Stimulated activated CD4-positive, alpha-beta T cell treated with anti-CD3 and anti-CD28 coated beads, Interleukin-12 subunit alpha, Interleukin-12 subunit beta, amount 100 ng/mL, for 24 hours (primary cell): ENCODE measurements around the gene SMU1.
A peak's percentile ranks its signal among the peaks of the same experiment; 100 is the strongest.

Source experiments
- DNase-seq, 2 experiments: peaks; one replicate each; pipeline ENCODE4 v3.0.0-alpha.2; 2020; ENCODE audit warnings: low read depth in 2 of 2

The SMU1 gene

GRCh38 chr9:33076046-33077004 lies at the start of gene SMU1:
Gene SMU1, minus strand, starts transcription at chr9:33076674. Its CDS starts 66 bp downstream, at chr9:33076608.
- DNase-seq = peak; percentile 88 to 92

- DNase-seq = no peak
Observed at GRCh38 chr9:33125461-33125860, 49.0 kb upstream of the SMU1 start.

- DNase-seq = no peak
Observed at GRCh38 chr9:33124751-33125381, 48.4 kb upstream of the SMU1 start.

GRCh38 chr9:33124046-33124445 lies 47.6 kb upstream of the SMU1 start:
- no peak for DNase-seq

- DNase-seq = no peak
Observed at GRCh38 chr9:33123407-33124031, 47.0 kb upstream of the SMU1 start.

GRCh38 chr9:33120620-33121019 lies 44.1 kb upstream of the SMU1 start:
- DNase-seq = no peak

GRCh38 chr9:33117796-33118195 lies 41.3 kb upstream of the SMU1 start:
- no peak for DNase-seq

GRCh38 chr9:33117306-33117705 lies 40.8 kb upstream of the SMU1 start:
- DNase-seq = no peak

GRCh38 chr9:33116860-33117259 lies 40.4 kb upstream of the SMU1 start:
- DNase-seq = no peak

GRCh38 chr9:33114746-33115145 lies 38.3 kb upstream of the SMU1 start:
- DNase-seq = no peak

GRCh38 chr9:33113799-33114547 lies 37.5 kb upstream of the SMU1 start:
- DNase-seq = no peak

- DNase-seq = no peak
Observed at GRCh38 chr9:33112094-33112493, 35.6 kb upstream of the SMU1 start.

- no peak for DNase-seq
Observed at GRCh38 chr9:33111631-33112030, 35.2 kb upstream of the SMU1 start.

GRCh38 chr9:33110686-33111085 lies 34.2 kb upstream of the SMU1 start:
- no peak for DNase-seq

GRCh38 chr9:33109850-33110595 lies 33.5 kb upstream of the SMU1 start:
- no peak for DNase-seq

- DNase-seq = no peak
Observed at GRCh38 chr9:33109097-33109496, 32.6 kb upstream of the SMU1 start.

GRCh38 chr9:33108472-33108871 lies 32.0 kb upstream of the SMU1 start:
- DNase-seq = no peak

GRCh38 chr9:33107762-33108161 lies 31.3 kb upstream of the SMU1 start:
- no peak for DNase-seq

- no peak for DNase-seq
Observed at GRCh38 chr9:33106827-33107621, 30.6 kb upstream of the SMU1 start.

- no peak for DNase-seq
Observed at GRCh38 chr9:33106372-33106771, 29.9 kb upstream of the SMU1 start.
